ENCODE results near the gene C2orf80. TPM values are rescaled to one million over a fixed set of nuclear protein-coding genes. Genes with fewer than 3 reads are reported as not detected.
A peak's percentile ranks its signal among the peaks of the same experiment; 100 is the strongest.

C2orf80 gene
- total RNA-seq (not detected), polyA plus RNA-seq (not detected)

GRCh38 chr2:208189810-208190503 lies at the start of gene C2orf80:
C2orf80 (minus strand) TSS chr2:208190030; CDS start chr2:208186986, 3,044 bp downstream.
- DNase-seq (no peak), ATAC-seq (no peak), FAIRE-seq (no peak)
- Histone ChIP-seq H3K36me3 (no peaks in the 10 kb centered on the region), H3K4me3 (no peak within 1 kb of the TSS), H3K9me3 (no peaks in the 10 kb centered on the region), H3K4me1 (no peaks in the 10 kb centered on the region), H3K27ac (no peak within 1 kb of the TSS), H3K27me3 (no peaks in the 10 kb centered on the region)
- intact Hi-C loops (cut with DNase I) = no loop called here
- WGBS, 2 donors = 59 to 66% methylated on average over 10 of the region's 10 CpGs
- TF ChIP-seq CTCF (IDR thresholded peaks at IDR 0.05) = no peak

- ATAC-seq (no peak), DNase-seq (no peak), FAIRE-seq (no peak)
- Histone ChIP-seq H3K4me1 (no peaks in the 10 kb centered on the region), H3K4me3 (no peak overlapping the region), H3K9me3 (no peaks in the 10 kb centered on the region), H3K27ac (no peak overlapping the region), H3K36me3 (peaks cover 0 to 34% (median 2%) of the 10 kb centered on the region in 3 donors), H3K27me3 (no peaks in the 10 kb centered on the region)
- intact Hi-C loops (cut with DNase I) = no loop called here
- TF ChIP-seq CTCF (IDR thresholded peaks at IDR 0.05) = no peak
- WGBS, 2 donors = 66 to 96% methylated on average over 2 of the region's 2 CpGs
Measured at GRCh38 chr2:208235860-208236259, 46.0 kb upstream of the C2orf80 start.

- no peak overlapping the region for H3K4me3 ChIP-seq
- no peaks in the 10 kb centered on the region for H3K27me3 ChIP-seq
- FAIRE-seq (no peak), ATAC-seq (no peak), DNase-seq (no peak)
- H3K27ac ChIP-seq = no peak overlapping the region
- 91 to 92% methylated on average over 1 of the region's 1 CpG for WGBS, 2 donors
- H3K4me1 ChIP-seq = no peaks in the 10 kb centered on the region
- peaks cover 0 to 30% (median 2%) of the 10 kb centered on the region in 3 donors for H3K36me3 ChIP-seq
- no peaks in the 10 kb centered on the region for H3K9me3 ChIP-seq
- intact Hi-C loops (cut with DNase I) = no loop called here
- TF ChIP-seq CTCF (IDR thresholded peaks at IDR 0.05) = no peak
Measured at GRCh38 chr2:208234786-208235185, 45.0 kb upstream of the C2orf80 start.

- intact Hi-C loops (cut with DNase I) = no loop called here
- ATAC-seq = no peak
- H3K4me1 ChIP-seq = no peaks in the 10 kb centered on the region
- no peaks in the 10 kb centered on the region for H3K36me3 ChIP-seq
- no peak for DNase-seq
- no peak overlapping the region for H3K27ac ChIP-seq
- WGBS, 2 donors = 82 to 89% methylated on average over 1 of the region's 1 CpG
- no peaks in the 10 kb centered on the region for H3K27me3 ChIP-seq
- H3K4me3 ChIP-seq = no peak overlapping the region
- no peaks in the 10 kb centered on the region for H3K9me3 ChIP-seq
- no peak for FAIRE-seq
- TF ChIP-seq CTCF (IDR thresholded peaks at IDR 0.05) = no peak
Measured at GRCh38 chr2:208228476-208228875, 38.6 kb upstream of the C2orf80 start.

GRCh38 chr2:208227581-208228232 lies 37.9 kb upstream of the C2orf80 start:
- H3K4me3 ChIP-seq = no peak overlapping the region
- no peaks in the 10 kb centered on the region for H3K27me3 ChIP-seq
- intact Hi-C loops (cut with DNase I) = no loop called here
- FAIRE-seq (no peak), DNase-seq (peak in 2 of 6 donors; percentile 18 to 48), ATAC-seq (no peak)
- no peaks in the 10 kb centered on the region for H3K36me3 ChIP-seq
- no peaks in the 10 kb centered on the region for H3K9me3 ChIP-seq
- no peak for TF ChIP-seq CTCF (IDR thresholded peaks at IDR 0.05)
- H3K4me1 ChIP-seq = no peaks in the 10 kb centered on the region
- no peak overlapping the region for H3K27ac ChIP-seq
- WGBS, 2 donors = 92 to 95% methylated on average over 30 to 33 of the region's 33 CpGs

All from pancreas (tissue), 10 donors.